Endothelial cell of umbilical vein (primary cell): ENCODE results near the gene SULT1C3. TPM values are rescaled to one million over a fixed set of nuclear protein-coding genes. Genes with fewer than 3 reads are reported as not detected.

Experiments
- BruUV-seq: library from RNA; stranded (reverse); fragments of 400-500 nt; replicated peaks from 2 replicates; lab custom pipeline; 2021; lab: Mats Ljungman, UMichigan
- CTCF ChIA-PET: fragments of 300-600, 350-600 bp; sonication (Branson Sonifier 250); formaldehyde crosslinking; loops from one replicate; lab custom pipeline; 2021; ENCODE audit warnings: antibody characterized with exemption, inconsistent platforms; lab: Charles Lee
- POLR2A ChIA-PET: fragments of 300-600, 350-600 bp; sonication (Branson Sonifier 250); formaldehyde crosslinking; loops from one replicate; lab custom pipeline; 2021; ENCODE audit warnings: antibody characterized with exemption, inconsistent platforms; lab: Charles Lee
- DNase-seq: peaks from one replicate; pipeline ENCODE4 v3.0.0-alpha.2; 2011; ENCODE audit warnings: low read depth, low spot score
- FAIRE-seq: peaks from 2 replicates; lab custom pipeline; 2011; peaks lifted over from hg19 to GRCh38; lab: Jason Lieb, UNC
- H2AFZ ChIP-seq: 2 replicates; pipeline ENCODE4 v1.6.0; 2012; ENCODE audit warnings: low read depth, low read length, control low read depth, inconsistent platforms
- H3K27ac ChIP-seq: 2 replicates; pipeline ENCODE4 v1.5.1; 2011; ENCODE audit warnings: low read depth, mild to moderate bottlenecking, control low read depth, low read length, moderate library complexity; ENCODE audit not compliant: insufficient read depth
- H3K27me3 ChIP-seq, 2 experiments: 2 replicates each; pipeline versions ENCODE4 v1.6.0 to v1.6.1; 2011; ENCODE audit warnings: low read length in 2 of 2, mixed read lengths in 1 of 2; ENCODE audit not compliant: control insufficient read depth in 2 of 2, insufficient read depth in 2 of 2
- H3K36me3 ChIP-seq, 2 experiments: 2 replicates in 1 of 2; 3 replicates in 1 of 2; pipeline ENCODE4 v1.5.1; 2011; ENCODE audit warnings: low read length in 2 of 2, mild to moderate bottlenecking in 1 of 2, moderate library complexity in 1 of 2; ENCODE audit not compliant: control insufficient read depth in 2 of 2, insufficient read depth in 2 of 2; ENCODE audit errors: extremely low read depth in 1 of 2
- H3K4me1 ChIP-seq: 3 replicates; pipeline ENCODE4 v1.5.1; 2011; ENCODE audit warnings: mild to moderate bottlenecking, low read length; ENCODE audit not compliant: control insufficient read depth, insufficient read depth; ENCODE audit errors: extremely low read depth
- H3K4me2 ChIP-seq: 2 replicates; pipeline ENCODE4 v1.6.1; 2011; ENCODE audit warnings: low read length, control low read depth, mixed read lengths; ENCODE audit not compliant: insufficient read depth
- H3K4me3 ChIP-seq, 3 experiments: fragments of 200-600 bp in 1 of 3; sonication (generic), shearing (Covaris generic) in 1 of 3; replicated peaks in 1 of 3; 2 replicates each; pipeline ENCODE4 v1.5.1; 2011 to 2016; ENCODE audit warnings: control low read depth in 3 of 3, low read length in 3 of 3, mild to moderate bottlenecking in 2 of 3, inconsistent platforms in 1 of 3, low read depth in 1 of 3, moderate library complexity in 1 of 3; ENCODE audit not compliant: insufficient read depth in 1 of 3
- H3K79me2 ChIP-seq: 2 replicates; pipeline ENCODE4 v1.6.0; 2012; ENCODE audit warnings: low read length, inconsistent platforms; ENCODE audit not compliant: control insufficient read depth, insufficient read depth
- H3K9ac ChIP-seq: replicated peaks from 2 replicates; pipeline ENCODE3; 2011; ENCODE audit warnings: low read length, control low read depth; ENCODE audit not compliant: insufficient read depth; ENCODE audit errors: extremely low read depth
- H3K9me1 ChIP-seq: replicated peaks from 3 replicates; pipeline ENCODE4 v1.6.0; 2011; ENCODE audit warnings: mild to moderate bottlenecking, low read length; ENCODE audit not compliant: control insufficient read depth, insufficient read depth; ENCODE audit errors: extremely low read depth
- H3K9me3 ChIP-seq: replicated peaks from 2 replicates; pipeline ENCODE4 v1.5.1; 2012; ENCODE audit warnings: low read length, inconsistent platforms; ENCODE audit not compliant: control insufficient read depth, insufficient read depth
- H4K20me1 ChIP-seq: replicated peaks from 2 replicates; pipeline ENCODE3; 2011; ENCODE audit warnings: mild to moderate bottlenecking, low read length; ENCODE audit not compliant: control insufficient read depth, insufficient read depth; ENCODE audit errors: extremely low read depth
- EZH2 ChIP-seq: IDR thresholded peaks from 2 replicates; pipeline ENCODE4 v1.6.1; 2012; ENCODE audit warnings: borderline replicate concordance, low read depth, mild to moderate bottlenecking, moderate library complexity, low read length, inconsistent platforms; ENCODE audit not compliant: severe bottlenecking
- FOS ChIP-seq: IDR thresholded peaks from 2 replicates; pipeline ENCODE4 v1.6.1; 2011; ENCODE audit warnings: mild to moderate bottlenecking, low read length, moderate library complexity, borderline replicate concordance; ENCODE audit not compliant: insufficient read depth
- GATA2 ChIP-seq: IDR thresholded peaks from 2 replicates; pipeline ENCODE4 v1.7.0; 2011; ENCODE audit warnings: low read depth, mild to moderate bottlenecking, moderate library complexity, mixed read lengths, low read length; ENCODE audit not compliant: insufficient read length, insufficient read depth
- JUN ChIP-seq: IDR thresholded peaks from 2 replicates; pipeline ENCODE4 v1.6.1; 2011; ENCODE audit warnings: borderline replicate concordance, low read depth; ENCODE audit not compliant: insufficient read length, insufficient read depth
- MYC ChIP-seq: IDR thresholded peaks from one replicate; pipeline ENCODE4 v1.6.1; 2011; ENCODE audit warnings: mild to moderate bottlenecking, low read depth, low read length
- POLR2A ChIP-seq: IDR thresholded peaks from 2 replicates; pipeline ENCODE4 v1.6.1; 2012; ENCODE audit warnings: low read depth, mild to moderate bottlenecking, control low read depth, low read length
- POLR2AphosphoS5 ChIP-seq: IDR thresholded peaks from 2 replicates; pipeline ENCODE4 v1.6.1; 2012; ENCODE audit warnings: low read depth, mild to moderate bottlenecking, control low read depth, low read length, moderate library complexity; ENCODE audit not compliant: insufficient read depth
- dilution Hi-C: fragments of 300-500 bp; cut with MboI; formaldehyde crosslinking; loops from one replicate; pipeline ENCODE4 v1.15.0; 2019; ENCODE audit warnings: low sequenced_read_pairs; ENCODE audit not compliant: extremely low pct_ligation_motif_present
- intact Hi-C: fragments of 100-400 bp; cut with micrococcal nuclease; formaldehyde crosslinking; loops from one replicate; pipeline ENCODE4 v1.10.0; 2022
- polyA plus RNA-seq, 4 experiments: library from polyadenylated mRNA; depleted of rRNA in 3 of 4; stranded (reverse) in 3 of 4; unstranded in 1 of 4; fragments of >200 nt; gene quantifications; 2 replicates each; pipeline versions ENCODE4 v1.2.1 to v1.2.3, GENCODE V29; 2011 to 2012; ENCODE audit warnings: missing spikeins in 1 of 4
- total RNA-seq: library from RNA; stranded (reverse); gene quantifications from 2 replicates; pipeline ENCODE4 v1.2.3, GENCODE V29; 2021
- TF ChIP-seq, protein P1 (sequence below): IDR thresholded peaks from 2 replicates; pipeline ENCODE4 v1.6.1; 2011; ENCODE audit not compliant: insufficient read depth, insufficient read length
- TF ChIP-seq, protein P2 (sequence below), 2 donors: IDR thresholded peaks; 1 replicate in 1 of 2; 2 replicates in 1 of 2; pipeline ENCODE4 v1.5.1; 2011; ENCODE audit warnings: low read length in 2 of 2, mild to moderate bottlenecking in 2 of 2, moderate library complexity in 2 of 2, control low read depth in 1 of 2, inconsistent platforms in 1 of 2, low read depth in 1 of 2; ENCODE audit not compliant: insufficient read depth in 1 of 2; ENCODE audit errors: extremely low read depth in 1 of 2

SULT1C3 gene
- total and polyA plus RNA-seq, 2 donors (not counting 3 experiments of a cell fraction or from before 2014, with no cell fraction given), result not detected

DNA sequence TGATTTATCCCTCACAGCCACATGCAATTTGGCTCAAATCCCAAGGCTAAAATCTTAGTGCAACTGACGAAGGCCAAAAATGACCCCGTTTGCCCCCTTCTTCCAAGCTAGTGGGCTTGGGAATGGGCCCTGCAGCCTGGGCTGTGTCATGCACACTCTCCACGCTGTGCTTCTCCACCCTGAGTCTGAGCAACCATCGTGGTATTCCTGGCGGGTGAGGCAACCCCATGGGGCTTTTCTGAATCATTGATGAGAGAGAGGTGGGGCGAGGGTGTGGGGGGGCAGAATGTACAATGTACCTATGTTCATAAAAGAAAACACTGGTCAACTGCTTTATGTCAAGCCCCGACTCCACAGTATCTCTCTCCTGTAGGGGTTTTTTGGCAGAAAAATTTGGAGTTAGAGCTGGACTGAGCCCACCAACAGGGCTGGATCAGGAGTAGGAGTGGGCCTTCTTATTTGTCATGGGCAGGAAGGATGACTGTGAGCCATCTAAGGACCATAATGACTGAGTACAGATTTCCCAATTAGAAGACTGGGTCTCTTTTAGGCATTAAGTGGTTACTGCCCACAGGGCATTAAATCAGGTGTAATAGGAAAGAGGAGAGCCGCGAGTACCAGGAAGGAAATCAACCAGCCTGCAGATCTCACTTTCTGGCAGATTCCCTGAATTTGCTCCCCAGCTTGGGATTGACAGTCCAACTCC, 57.8 kb downstream of the SULT1C3 start:
- BruUV-seq, result no TSS peak
- Histone ChIP-seq H3K27ac (no peak overlapping the region), H2AFZ (no peak overlapping the region), H4K20me1 (no peaks in the 10 kb centered on the region), H3K79me2 (no peaks in the 10 kb centered on the region), H3K36me3 (no peaks in the 10 kb centered on the region), H3K4me1 (no peaks in the 10 kb centered on the region), H3K27me3 (peaks cover 0 to 3% of the 10 kb centered on the region in 2 experiments), H3K9me1 (no peaks in the 10 kb centered on the region), H3K9me3 (no peaks in the 10 kb centered on the region), H3K4me2 (no peak overlapping the region), H3K9ac (no peak overlapping the region), H3K4me3 (no peak overlapping the region)
- intact Hi-C loops, result no loop called here
- POLR2A ChIA-PET, result no interaction called here
- CTCF ChIA-PET, result no interaction called here
- dilution Hi-C loops, result no loop called here
- no peak for FAIRE-seq
- no peak for DNase-seq
- TF ChIP-seq GATA2 (no peak), MYC (no peak), POLR2AphosphoS5 (no peak)
- TF ChIP-seq, protein P1, sequence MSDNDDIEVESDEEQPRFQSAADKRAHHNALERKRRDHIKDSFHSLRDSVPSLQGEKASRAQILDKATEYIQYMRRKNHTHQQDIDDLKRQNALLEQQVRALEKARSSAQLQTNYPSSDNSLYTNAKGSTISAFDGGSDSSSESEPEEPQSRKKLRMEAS, result no peak

DNA sequence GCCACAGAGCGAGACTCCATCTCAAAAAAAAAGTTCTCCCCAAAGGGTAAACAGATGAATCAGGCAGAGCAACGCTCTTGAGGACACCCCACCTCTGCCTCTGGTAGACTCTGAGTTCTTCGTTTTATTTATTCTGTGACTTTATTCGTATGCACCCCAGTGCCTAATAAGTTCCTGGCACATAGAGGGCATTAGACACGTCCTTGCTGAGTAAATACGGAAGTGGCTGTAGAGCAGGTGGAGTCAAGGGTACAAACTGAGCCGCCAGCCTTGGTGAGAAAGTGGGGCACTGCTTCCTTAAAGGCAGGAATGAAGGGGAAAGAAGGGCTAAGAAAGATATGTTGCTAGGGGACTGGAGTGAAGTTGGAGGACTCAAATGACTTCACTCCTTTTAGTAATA, 61.8 kb downstream of the SULT1C3 start:
- TF ChIP-seq MYC (no peak), FOS (no peak), JUN (no peak), POLR2A (no peak), EZH2 (no peak), POLR2AphosphoS5 (no peak), GATA2 (no peak)
- TF ChIP-seq, protein P1, result no peak
- TF ChIP-seq, protein P2, sequence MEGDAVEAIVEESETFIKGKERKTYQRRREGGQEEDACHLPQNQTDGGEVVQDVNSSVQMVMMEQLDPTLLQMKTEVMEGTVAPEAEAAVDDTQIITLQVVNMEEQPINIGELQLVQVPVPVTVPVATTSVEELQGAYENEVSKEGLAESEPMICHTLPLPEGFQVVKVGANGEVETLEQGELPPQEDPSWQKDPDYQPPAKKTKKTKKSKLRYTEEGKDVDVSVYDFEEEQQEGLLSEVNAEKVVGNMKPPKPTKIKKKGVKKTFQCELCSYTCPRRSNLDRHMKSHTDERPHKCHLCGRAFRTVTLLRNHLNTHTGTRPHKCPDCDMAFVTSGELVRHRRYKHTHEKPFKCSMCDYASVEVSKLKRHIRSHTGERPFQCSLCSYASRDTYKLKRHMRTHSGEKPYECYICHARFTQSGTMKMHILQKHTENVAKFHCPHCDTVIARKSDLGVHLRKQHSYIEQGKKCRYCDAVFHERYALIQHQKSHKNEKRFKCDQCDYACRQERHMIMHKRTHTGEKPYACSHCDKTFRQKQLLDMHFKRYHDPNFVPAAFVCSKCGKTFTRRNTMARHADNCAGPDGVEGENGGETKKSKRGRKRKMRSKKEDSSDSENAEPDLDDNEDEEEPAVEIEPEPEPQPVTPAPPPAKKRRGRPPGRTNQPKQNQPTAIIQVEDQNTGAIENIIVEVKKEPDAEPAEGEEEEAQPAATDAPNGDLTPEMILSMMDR (IDR thresholded peaks at IDR 0.05; ENCODE audit: extremely low read depth in 1 of 2, insufficient read depth in 1 of 2, low read depth in 1 of 2, low read length in 2 of 2), result no peak
- H3K79me2 ChIP-seq, result no peaks in the 10 kb centered on the region
- FAIRE-seq, result no peak
- no peaks in the 10 kb centered on the region for H4K20me1 ChIP-seq
- H3K9me3 ChIP-seq, result no peaks in the 10 kb centered on the region
- dilution Hi-C loops, result no loop called here
- H3K27me3 ChIP-seq, result peaks cover 0 to 3% of the 10 kb centered on the region in 2 experiments
- no peak overlapping the region for H3K4me3 ChIP-seq
- no peaks in the 10 kb centered on the region for H3K36me3 ChIP-seq
- ChIA-PET CTCF (no interaction called here), POLR2A (no interaction called here)
- BruUV-seq, result no TSS peak
- H3K4me2 ChIP-seq, result no peak overlapping the region
- H2AFZ ChIP-seq, result no peak overlapping the region
- H3K9me1 ChIP-seq, result no peaks in the 10 kb centered on the region
- H3K4me1 ChIP-seq, result no peaks in the 10 kb centered on the region
- no peak overlapping the region for H3K27ac ChIP-seq
- no peak for DNase-seq
- intact Hi-C loops, result no loop called here
- no peak overlapping the region for H3K9ac ChIP-seq
